Uterus (tissue), 4 donors: ENCODE results near the gene DOK3. TPM values are rescaled to one million over a fixed set of nuclear protein-coding genes. Genes with fewer than 3 reads are reported as not detected.

Source experiments
- DNase-seq, 2 donors: peaks; one replicate each; pipeline ENCODE4 v3.0.0-alpha.2; 2019 to 2020
- H3K27ac ChIP-seq, 2 donors: fragments of 200-600 bp; sonication (generic); 1 replicate in 1 of 2; 2 replicates in 1 of 2; pipeline ENCODE4 v1.5.1; 2016 to 2018
- H3K27me3 ChIP-seq, 2 donors: fragments of 200-600 bp; sonication (generic); one replicate each; pipeline ENCODE4 v1.5.1; 2018 to 2019; ENCODE audit warnings: control low read depth in 1 of 2
- H3K36me3 ChIP-seq, 2 donors: fragments of 200-600 bp; sonication (generic); one replicate each; pipeline ENCODE4 v1.5.1; 2019; ENCODE audit warnings: control low read depth in 1 of 2
- H3K4me1 ChIP-seq, 2 donors: fragments of 200-600 bp; sonication (generic); one replicate each; pipeline ENCODE4 v1.5.1; 2018 to 2019; ENCODE audit warnings: control low read depth in 1 of 2
- H3K4me3 ChIP-seq, 2 donors: fragments of 200-600 bp; sonication (generic); 1 replicate in 1 of 2; 2 replicates in 1 of 2; pipeline ENCODE4 v1.5.1; 2018 to 2019; ENCODE audit warnings: mild to moderate bottlenecking in 1 of 2
- H3K9me3 ChIP-seq, 2 donors: fragments of 200-600 bp; sonication (generic); one replicate each; pipeline ENCODE4 v1.5.1; 2019; ENCODE audit warnings: control low read depth in 1 of 2
- CTCF ChIP-seq, 4 experiments: fragments of 200-600 bp in 2 of 4; fragments of 450-650 bp in 2 of 4; sonication (generic) in 2 of 4; IDR thresholded peaks; one replicate each; pipeline ENCODE4 v1.5.1; 2016 to 2019; ENCODE audit warnings: antibody characterized with exemption in 4 of 4, mild to moderate bottlenecking in 2 of 4, moderate library complexity in 1 of 4
- POLR2A ChIP-seq, 2 donors: fragments of 450-650 bp; IDR thresholded peaks; one replicate each; pipeline ENCODE4 v1.6.1; 2016; ENCODE audit warnings: antibody characterized with exemption in 2 of 2, mild to moderate bottlenecking in 1 of 2, moderate library complexity in 1 of 2
- intact Hi-C: fragments of 100-400 bp; cut with DNase I; formaldehyde crosslinking; loops from one replicate; pipeline ENCODE4 v1.15.1; 2023; ENCODE audit warnings: low total_unique reads
- total RNA-seq, 4 donors: library from RNA; depleted of rRNA in 3 of 4; stranded (reverse); fragments of >200 nt in 3 of 4; gene quantifications; one replicate each; pipeline versions ENCODE4 v1.1.0 to v1.2.4, GENCODE V29; 2014 to 2023
- donor health status: DM: yes; HTN: yes; CAD: no.

DOK3 gene
- total RNA-seq, 4 donors from 2014 or later, result 3.6 to 20.0 (median 7.1) TPM

GRCh38 chr5:177494346-177495195 is 15.1 kb downstream of the DOK3 start:
- no peaks in the 10 kb centered on the region for H3K27me3 ChIP-seq
- TF ChIP-seq POLR2A (IDR thresholded peaks at IDR 0.05), result no peak
- TF ChIP-seq CTCF (IDR thresholded peaks at IDR 0.05), result peak in 3 of 4 experiments; percentile 21 to 28 (median 28)
- peak overlapping the region; percentile 64 to 74 for H3K4me3 ChIP-seq
- DNase-seq, result peak; percentile 88 to 93
- H3K9me3 ChIP-seq, result no peaks in the 10 kb centered on the region
- intact Hi-C loops, result no loop called here
- peaks cover 17 to 44% of the 10 kb centered on the region in 2 donors for H3K4me1 ChIP-seq
- H3K36me3 ChIP-seq, result no peaks in the 10 kb centered on the region
- H3K27ac ChIP-seq, result peak overlapping the region; percentile 97 to 98

- no peaks in the 10 kb centered on the region for H3K36me3 ChIP-seq
- TF ChIP-seq CTCF (IDR thresholded peaks at IDR 0.05), result no peak
- no peak for TF ChIP-seq POLR2A (IDR thresholded peaks at IDR 0.05)
- no peaks in the 10 kb centered on the region for H3K9me3 ChIP-seq
- peaks cover 17 to 44% of the 10 kb centered on the region in 2 donors for H3K4me1 ChIP-seq
- peak overlapping the region; percentile 97 to 98 for H3K27ac ChIP-seq
- intact Hi-C loops, result no loop called here
- peak overlapping the region in 1 of 2 donors; percentile 64 for H3K4me3 ChIP-seq
- no peak for DNase-seq
- no peaks in the 10 kb centered on the region for H3K27me3 ChIP-seq
These were observed 15.8 kb downstream of the DOK3 start for GRCh38 chr5:177493795-177494345.

GRCh38 chr5:177492841-177493240 is 16.8 kb downstream of the DOK3 start:
- Histone ChIP-seq H3K36me3 (no peaks in the 10 kb centered on the region), H3K4me1 (peaks cover 17 to 38% of the 10 kb centered on the region in 2 donors)
- intact Hi-C loops, result no loop called here

GRCh38 chr5:177491983-177492746 is 17.5 kb downstream of the DOK3 start:
- intact Hi-C loops, result no loop called here
- peak overlapping the region; percentile 97 to 98 for H3K27ac ChIP-seq

More at GRCh38 chr5:177492841-177493240, 16.8 kb downstream of the DOK3 start:
- no peaks in the 10 kb centered on the region for H3K9me3 ChIP-seq
- H3K4me3 ChIP-seq, result no peak overlapping the region
- H3K27ac ChIP-seq, result peak overlapping the region; percentile 97 to 98
- no peaks in the 10 kb centered on the region for H3K27me3 ChIP-seq
- TF ChIP-seq POLR2A (IDR thresholded peaks at IDR 0.05), result no peak
- TF ChIP-seq CTCF (IDR thresholded peaks at IDR 0.05), result no peak
- peak in 1 of 2 donors; percentile 47 for DNase-seq

More at GRCh38 chr5:177491983-177492746, 17.5 kb downstream of the DOK3 start:
- DNase-seq, result no peak
- TF ChIP-seq CTCF (IDR thresholded peaks at IDR 0.05) (no peak), POLR2A (IDR thresholded peaks at IDR 0.05) (no peak)
- no peak overlapping the region for H3K4me3 ChIP-seq
- no peaks in the 10 kb centered on the region for H3K9me3 ChIP-seq
- no peaks in the 10 kb centered on the region for H3K36me3 ChIP-seq
- no peaks in the 10 kb centered on the region for H3K27me3 ChIP-seq
- H3K4me1 ChIP-seq, result peaks cover 17 to 38% of the 10 kb centered on the region in 2 donors
